Spleen (tissue), 7 donors: ENCODE measurements around the gene NPC1L1.

ENCODE experiments used
- POLR2A ChIP-seq, 3 donors: fragments of 450-650 bp; IDR thresholded peaks; one replicate each; pipeline ENCODE4 v1.5.1; 2017; ENCODE audit warnings: antibody characterized with exemption in 3 of 3, mild to moderate bottlenecking in 1 of 3
- TF ChIP-seq, protein P1 (sequence below), 11 experiments: fragments of 200-600 bp in 7 of 11; fragments of 450-650 bp in 4 of 11; sonication (generic) in 4 of 11; IDR thresholded peaks in 8 of 11; conservative IDR thresholded peaks in 3 of 11; 1 replicate in 7 of 11; 2 replicates in 4 of 11; pipeline versions ENCODE4 v1.4.0 to v1.8.0; 2016 to 2021; ENCODE audit warnings: antibody characterized with exemption in 11 of 11, inconsistent platforms in 4 of 11, mild to moderate bottlenecking in 1 of 11
- donor health status: DM: no; HTN: no; CAD: no; lungs with moderate emphysema.
- donor health status: DM: no; HTN: no; CAD: no.
- donor health status: DM: no; HTN: no; CAD: no.

GRCh38 chr7:44538798-44539668, 2.1 kb downstream of the NPC1L1 start:
- TF ChIP-seq, protein P1, sequence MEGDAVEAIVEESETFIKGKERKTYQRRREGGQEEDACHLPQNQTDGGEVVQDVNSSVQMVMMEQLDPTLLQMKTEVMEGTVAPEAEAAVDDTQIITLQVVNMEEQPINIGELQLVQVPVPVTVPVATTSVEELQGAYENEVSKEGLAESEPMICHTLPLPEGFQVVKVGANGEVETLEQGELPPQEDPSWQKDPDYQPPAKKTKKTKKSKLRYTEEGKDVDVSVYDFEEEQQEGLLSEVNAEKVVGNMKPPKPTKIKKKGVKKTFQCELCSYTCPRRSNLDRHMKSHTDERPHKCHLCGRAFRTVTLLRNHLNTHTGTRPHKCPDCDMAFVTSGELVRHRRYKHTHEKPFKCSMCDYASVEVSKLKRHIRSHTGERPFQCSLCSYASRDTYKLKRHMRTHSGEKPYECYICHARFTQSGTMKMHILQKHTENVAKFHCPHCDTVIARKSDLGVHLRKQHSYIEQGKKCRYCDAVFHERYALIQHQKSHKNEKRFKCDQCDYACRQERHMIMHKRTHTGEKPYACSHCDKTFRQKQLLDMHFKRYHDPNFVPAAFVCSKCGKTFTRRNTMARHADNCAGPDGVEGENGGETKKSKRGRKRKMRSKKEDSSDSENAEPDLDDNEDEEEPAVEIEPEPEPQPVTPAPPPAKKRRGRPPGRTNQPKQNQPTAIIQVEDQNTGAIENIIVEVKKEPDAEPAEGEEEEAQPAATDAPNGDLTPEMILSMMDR (IDR thresholded peaks at IDR 0.05 in 8 of 11, conservative IDR thresholded peaks at IDR 0.05 in 3 of 11) = no peak
- no peak for TF ChIP-seq POLR2A (IDR thresholded peaks at IDR 0.05)
